Esophagus squamous epithelium (tissue), 5 donors: ENCODE measurements around the gene SCN8A. TPM values are rescaled to one million over a fixed set of nuclear protein-coding genes. Genes with fewer than 3 reads are reported as not detected.

Experiments
- DNase-seq: peaks from one replicate; lab custom pipeline; 2025; lab: John Stamatoyannopoulos, UW
- H3K27ac ChIP-seq, 4 donors: fragments of 200-600 bp; sonication (generic); one replicate each; pipeline ENCODE4 v1.5.1; 2016 to 2019; ENCODE audit warnings: mild to moderate bottlenecking in 1 of 4
- H3K27me3 ChIP-seq, 4 donors: fragments of 200-600 bp; sonication (generic); 1 replicate in 3 of 4; 2 replicates in 1 of 4; pipeline versions ENCODE4 v1.5.1 to v1.6.0; 2017 to 2021; ENCODE audit warnings: antibody characterized with exemption in 1 of 4
- H3K36me3 ChIP-seq, 3 donors: fragments of 200-600 bp; sonication (generic); one replicate each; pipeline ENCODE4 v1.5.1; 2016 to 2019
- H3K4me1 ChIP-seq, 3 donors: fragments of 200-600 bp; sonication (generic); one replicate each; pipeline ENCODE4 v1.5.1; 2017 to 2019
- H3K4me3 ChIP-seq, 4 donors: fragments of 200-600 bp; sonication (generic); 1 replicate in 3 of 4; 2 replicates in 1 of 4; pipeline ENCODE4 v1.5.1; 2016 to 2019; ENCODE audit warnings: mild to moderate bottlenecking in 2 of 4, moderate library complexity in 1 of 4
- H3K9me3 ChIP-seq, 3 donors: fragments of 200-600 bp; sonication (generic); one replicate each; pipeline ENCODE4 v1.5.1; 2016 to 2019
- POLR2A ChIP-seq, 4 donors: fragments of 450-650 bp; IDR thresholded peaks; one replicate each; pipeline ENCODE4 v1.6.1; 2017; ENCODE audit warnings: antibody characterized with exemption in 4 of 4, mild to moderate bottlenecking in 4 of 4, moderate library complexity in 3 of 4
- WGBS, 2 donors: methylation state at CpG; one replicate each; pipeline ENCODE4 v1.1.5; 2018; 5-methylcytosine and 5-hydroxymethylcytosine counted together
- intact Hi-C: fragments of 100-400 bp; cut with DNase I; formaldehyde crosslinking; loops from one replicate; pipeline ENCODE4 v1.15.0; 2022
- total RNA-seq, 4 donors: library from RNA; depleted of rRNA; stranded (reverse); fragments of >200 nt; gene quantifications; one replicate each; pipeline ENCODE4 v1.1.0, GENCODE V29; 2016
- TF ChIP-seq, protein P1 (sequence below), 6 experiments: fragments of 450-650 bp in 4 of 6; fragments of 200-600 bp in 2 of 6; sonication (generic) in 2 of 6; IDR thresholded peaks; one replicate each; pipeline ENCODE4 v1.5.1; 2016 to 2019; ENCODE audit warnings: antibody characterized with exemption in 6 of 6, mild to moderate bottlenecking in 4 of 6, moderate library complexity in 4 of 6
- donor health status: DM: yes; HTN: yes; CAD: no.

SCN8A gene
- total RNA-seq, 4 donors from 2014 or later, result 0.11 to 1.1 (median 0.40) TPM

DNA sequence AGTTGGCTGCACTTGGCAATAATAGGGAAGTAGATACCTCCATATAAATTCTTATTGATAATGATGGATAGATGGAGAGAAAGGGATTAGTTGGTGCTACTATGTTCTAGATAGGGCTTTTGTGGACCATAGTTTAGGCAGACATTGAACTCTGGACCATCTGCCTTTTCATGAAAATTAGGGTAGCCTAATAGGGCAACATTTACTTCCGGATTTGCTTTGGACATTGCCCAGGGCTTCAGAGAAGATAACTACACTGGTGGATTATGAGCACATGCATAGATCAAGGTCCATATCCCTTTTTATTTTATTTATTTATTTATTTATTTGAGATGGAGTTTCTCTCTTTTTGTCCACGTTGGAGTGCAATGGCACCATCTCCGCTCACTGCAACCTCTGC is 186.9 kb downstream of the SCN8A start:
- Histone ChIP-seq H3K36me3 (no peaks in the 10 kb centered on the region), H3K4me3 (no peak overlapping the region), H3K4me1 (no peaks in the 10 kb centered on the region), H3K9me3 (no peaks in the 10 kb centered on the region), H3K27me3 (peaks cover 0 to 7% (median 0%) of the 10 kb centered on the region in 4 donors), H3K27ac (no peak overlapping the region)
- TF ChIP-seq, protein P1, sequence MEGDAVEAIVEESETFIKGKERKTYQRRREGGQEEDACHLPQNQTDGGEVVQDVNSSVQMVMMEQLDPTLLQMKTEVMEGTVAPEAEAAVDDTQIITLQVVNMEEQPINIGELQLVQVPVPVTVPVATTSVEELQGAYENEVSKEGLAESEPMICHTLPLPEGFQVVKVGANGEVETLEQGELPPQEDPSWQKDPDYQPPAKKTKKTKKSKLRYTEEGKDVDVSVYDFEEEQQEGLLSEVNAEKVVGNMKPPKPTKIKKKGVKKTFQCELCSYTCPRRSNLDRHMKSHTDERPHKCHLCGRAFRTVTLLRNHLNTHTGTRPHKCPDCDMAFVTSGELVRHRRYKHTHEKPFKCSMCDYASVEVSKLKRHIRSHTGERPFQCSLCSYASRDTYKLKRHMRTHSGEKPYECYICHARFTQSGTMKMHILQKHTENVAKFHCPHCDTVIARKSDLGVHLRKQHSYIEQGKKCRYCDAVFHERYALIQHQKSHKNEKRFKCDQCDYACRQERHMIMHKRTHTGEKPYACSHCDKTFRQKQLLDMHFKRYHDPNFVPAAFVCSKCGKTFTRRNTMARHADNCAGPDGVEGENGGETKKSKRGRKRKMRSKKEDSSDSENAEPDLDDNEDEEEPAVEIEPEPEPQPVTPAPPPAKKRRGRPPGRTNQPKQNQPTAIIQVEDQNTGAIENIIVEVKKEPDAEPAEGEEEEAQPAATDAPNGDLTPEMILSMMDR (IDR thresholded peaks at IDR 0.05), result no peak
- TF ChIP-seq POLR2A (IDR thresholded peaks at IDR 0.05), result no peak
- DNase-seq, result no peak
- intact Hi-C loops, result no loop called here
- WGBS, 2 donors, result 84 to 93% methylated on average over 3 of the region's 3 CpGs

DNA sequence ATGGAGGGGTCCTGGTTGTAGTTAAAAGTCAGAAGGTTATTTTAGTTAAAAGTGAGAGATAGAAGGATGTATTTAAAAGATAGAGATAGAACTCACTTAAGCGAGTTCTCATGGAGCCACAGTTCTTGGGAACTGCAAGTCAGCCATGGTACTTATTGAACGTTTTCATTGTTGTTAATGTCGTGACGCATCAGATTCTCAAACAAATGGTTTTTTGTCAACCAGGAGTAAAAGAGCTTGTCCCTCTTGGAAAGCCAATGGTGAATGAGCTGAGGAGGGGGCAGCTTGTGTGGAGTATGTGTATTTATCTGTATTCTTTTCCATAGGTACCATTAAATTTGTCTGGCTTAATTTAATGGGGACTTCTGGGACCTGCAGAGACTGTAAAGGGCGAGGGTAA is 188.8 kb downstream of the SCN8A start:
- no peak overlapping the region for H3K27ac ChIP-seq
- no peak overlapping the region for H3K4me3 ChIP-seq
- 85 to 88% methylated on average over 5 of the region's 5 CpGs for WGBS, 2 donors
- DNase-seq, result no peak
- H3K4me1 ChIP-seq, result no peaks in the 10 kb centered on the region
- intact Hi-C loops, result no loop called here
- TF ChIP-seq, protein P1 (IDR thresholded peaks at IDR 0.05), result no peak
- TF ChIP-seq POLR2A (IDR thresholded peaks at IDR 0.05), result no peak
- H3K27me3 ChIP-seq, result peaks cover 0 to 7% (median 0%) of the 10 kb centered on the region in 4 donors
- no peaks in the 10 kb centered on the region for H3K9me3 ChIP-seq
- H3K36me3 ChIP-seq, result no peaks in the 10 kb centered on the region

DNA sequence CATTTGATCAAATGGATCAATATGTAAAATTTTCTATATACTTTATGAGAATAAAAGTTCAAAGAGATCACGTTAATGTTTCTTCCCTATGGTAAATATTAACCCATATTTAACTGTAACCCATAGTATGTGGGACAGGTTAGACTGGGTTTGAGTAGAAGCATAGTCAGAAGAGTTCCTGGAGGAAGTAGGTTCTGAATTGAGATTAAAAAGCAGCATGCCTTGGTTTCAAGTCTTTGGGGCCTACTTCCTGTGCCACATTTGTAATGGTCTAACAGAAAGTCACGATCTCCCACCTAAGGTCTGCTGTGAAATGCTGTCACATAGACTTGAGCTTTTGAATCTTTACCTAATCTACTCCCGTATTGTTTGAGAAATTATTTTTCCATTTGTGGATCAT is 193.7 kb downstream of the SCN8A start:
- Histone ChIP-seq H3K27ac (no peak overlapping the region), H3K36me3 (no peaks in the 10 kb centered on the region), H3K9me3 (no peaks in the 10 kb centered on the region), H3K27me3 (peaks cover 0 to 7% (median 0%) of the 10 kb centered on the region in 4 donors), H3K4me1 (no peaks in the 10 kb centered on the region), H3K4me3 (no peak overlapping the region)
- intact Hi-C loops, result no loop called here
- WGBS, 2 donors, result 79 to 81% methylated on average over 3 of the region's 3 CpGs
- no peak for DNase-seq
- TF ChIP-seq, protein P1 (IDR thresholded peaks at IDR 0.05), result no peak
- TF ChIP-seq POLR2A (IDR thresholded peaks at IDR 0.05), result no peak

GRCh38 chr12:51785906-51786305 is 194.9 kb downstream of the SCN8A start:
- peaks cover 0 to 4% (median 0%) of the 10 kb centered on the region in 4 donors for H3K27me3 ChIP-seq
- no peak overlapping the region for H3K27ac ChIP-seq
- DNase-seq, result no peak
- no peaks in the 10 kb centered on the region for H3K9me3 ChIP-seq
- no peaks in the 10 kb centered on the region for H3K36me3 ChIP-seq
- no peaks in the 10 kb centered on the region for H3K4me1 ChIP-seq
- 75 to 80% methylated on average over 2 of the region's 2 CpGs for WGBS, 2 donors
- no peak overlapping the region for H3K4me3 ChIP-seq
- intact Hi-C loops, result no loop called here
- no peak for TF ChIP-seq POLR2A (IDR thresholded peaks at IDR 0.05)
- TF ChIP-seq, protein P1 (IDR thresholded peaks at IDR 0.05), result no peak

GRCh38 chr12:51788876-51789275 is 197.8 kb downstream of the SCN8A start:
- Histone ChIP-seq H3K27ac (no peak overlapping the region), H3K4me1 (no peaks in the 10 kb centered on the region), H3K9me3 (no peaks in the 10 kb centered on the region), H3K27me3 (no peaks in the 10 kb centered on the region), H3K4me3 (no peak overlapping the region), H3K36me3 (no peaks in the 10 kb centered on the region)
- DNase-seq, result no peak
- TF ChIP-seq, protein P1 (IDR thresholded peaks at IDR 0.05), result no peak
- no peak for TF ChIP-seq POLR2A (IDR thresholded peaks at IDR 0.05)
- intact Hi-C loops, result no loop called here
- WGBS, 2 donors, result 83 to 85% methylated on average over 6 of the region's 6 CpGs
